Right hindlimb (tissue), 1 donor: Measurements from ENCODE around the gene CEP20.
"Not testable (repeated sequence)": the region's sequence is repeated elsewhere in the genome, so short reads cannot be mapped to it uniquely, and the experiment has no call there.

Experiments used
- DNase-seq: peaks from one replicate; pipeline ENCODE4 v3.0.0-alpha.2; 2018

The CEP20 gene

DNA sequence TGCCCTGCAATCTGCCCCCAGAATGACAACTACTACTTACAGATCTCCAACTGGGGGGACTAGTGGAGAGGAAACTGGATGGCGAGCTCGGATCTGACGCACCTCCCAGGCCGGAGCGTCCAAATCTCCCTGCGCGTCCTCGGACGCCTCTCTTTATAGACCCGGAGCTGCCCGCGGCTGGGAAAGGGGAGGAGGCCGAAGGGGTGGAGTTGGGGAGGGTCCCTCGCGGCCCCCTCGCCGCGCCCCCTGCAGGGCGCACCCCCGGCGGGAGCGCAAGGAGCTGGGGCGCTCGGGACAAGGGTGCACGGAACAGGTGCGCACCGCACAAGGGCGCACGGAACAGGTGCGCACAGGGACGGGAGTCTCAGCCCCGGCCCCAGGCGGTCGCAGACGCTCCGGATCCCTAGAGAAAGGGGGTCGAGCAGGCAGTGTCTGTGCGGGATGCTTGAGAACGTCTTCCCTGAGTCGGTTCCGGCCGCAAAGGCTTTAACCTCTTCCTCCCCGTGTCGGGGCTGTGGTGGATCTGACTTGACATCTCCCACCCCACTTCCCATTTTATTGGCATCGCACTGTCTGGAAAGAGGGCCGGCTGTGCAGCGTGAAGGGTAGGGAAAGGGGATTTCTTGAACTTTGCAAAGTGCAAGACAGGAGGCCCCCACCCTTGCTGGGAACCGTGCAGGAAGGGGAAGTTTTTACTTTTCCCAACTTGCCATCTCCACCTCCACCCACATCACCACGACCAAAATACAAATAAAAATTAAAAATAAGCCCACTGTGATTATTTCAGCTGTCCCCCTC, 31.3 kb downstream of the CEP20 start, which contains the start of gene MYH11:
MYH11 (minus strand) TSS at position 128 of the 798 bp plus-strand sequence. CDS start 18,776 bp downstream, outside the sequence.
- peak; percentile 24 for DNase-seq

DNA sequence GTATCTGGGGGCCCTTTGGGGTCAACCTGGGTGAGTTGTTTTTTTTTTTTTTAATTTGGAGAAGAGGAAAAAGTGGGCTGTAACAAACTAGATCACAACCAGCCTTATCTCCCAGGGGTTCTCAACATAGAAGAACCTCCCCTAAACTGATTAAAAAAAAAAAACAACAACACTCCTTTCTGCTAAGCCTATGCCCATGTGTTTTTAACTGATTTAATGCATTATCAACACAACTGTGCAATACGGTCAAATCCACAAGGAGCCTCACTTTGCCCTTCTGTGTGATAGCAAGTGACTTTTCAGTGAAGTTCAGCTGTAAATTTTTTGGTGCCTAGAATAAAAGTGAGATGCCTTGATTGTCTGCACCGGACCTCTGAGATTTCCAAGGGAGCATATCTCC, 32.2 kb downstream of the CEP20 start:
- DNase-seq = no peak

DNA sequence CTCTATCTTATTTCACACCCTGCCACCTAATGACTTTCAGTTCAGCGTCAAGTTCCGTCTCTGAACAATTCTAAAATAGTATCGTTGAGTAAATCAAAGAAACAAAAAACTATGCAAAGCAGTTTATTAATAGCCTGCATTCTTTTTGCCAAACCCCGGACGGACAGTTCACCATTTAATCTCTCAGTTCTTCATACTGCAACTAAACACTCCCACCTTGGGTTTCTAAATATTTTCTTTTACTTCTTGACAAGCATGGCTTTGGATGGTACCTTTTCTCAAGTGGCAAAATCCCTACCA, 32.7 kb downstream of the CEP20 start:
- no peak for DNase-seq

DNA sequence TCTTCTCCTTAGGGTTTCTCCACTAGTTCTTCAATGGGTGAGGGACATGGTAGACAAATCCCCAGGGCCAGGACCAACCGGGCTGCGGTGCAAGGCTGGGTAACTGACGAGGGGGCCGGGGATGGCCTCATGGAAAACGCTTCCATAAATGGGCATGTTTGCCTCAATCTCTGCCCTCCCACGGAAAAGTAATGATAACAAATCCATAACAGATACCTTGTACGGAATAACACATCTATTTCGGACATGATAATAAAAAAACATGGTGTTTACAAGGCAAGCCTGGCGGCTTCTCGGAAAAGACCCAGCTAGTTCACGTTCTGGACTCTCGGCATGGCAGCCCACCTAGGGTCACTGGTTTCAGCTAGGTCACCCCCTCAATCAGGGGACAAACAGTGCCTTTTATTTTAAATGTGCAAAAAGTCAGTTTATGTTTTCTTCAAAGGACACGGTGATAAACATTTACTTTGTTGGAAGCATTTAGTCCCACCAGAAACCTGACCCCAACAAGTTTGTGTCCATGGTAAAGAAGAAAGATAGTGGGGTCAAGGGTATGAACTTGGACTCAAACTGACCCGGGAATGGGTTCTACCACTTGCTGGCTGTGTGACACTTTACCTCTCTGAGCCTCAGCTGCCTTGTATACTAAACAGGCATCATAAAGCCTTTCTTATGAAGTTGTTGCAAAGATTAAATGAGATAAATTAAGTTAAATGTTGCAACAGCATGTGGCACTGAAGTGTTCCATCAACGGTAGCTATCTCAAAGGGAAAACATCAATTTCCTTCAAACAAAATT, 33.3 kb downstream of the CEP20 start:
- no peak for DNase-seq

DNA sequence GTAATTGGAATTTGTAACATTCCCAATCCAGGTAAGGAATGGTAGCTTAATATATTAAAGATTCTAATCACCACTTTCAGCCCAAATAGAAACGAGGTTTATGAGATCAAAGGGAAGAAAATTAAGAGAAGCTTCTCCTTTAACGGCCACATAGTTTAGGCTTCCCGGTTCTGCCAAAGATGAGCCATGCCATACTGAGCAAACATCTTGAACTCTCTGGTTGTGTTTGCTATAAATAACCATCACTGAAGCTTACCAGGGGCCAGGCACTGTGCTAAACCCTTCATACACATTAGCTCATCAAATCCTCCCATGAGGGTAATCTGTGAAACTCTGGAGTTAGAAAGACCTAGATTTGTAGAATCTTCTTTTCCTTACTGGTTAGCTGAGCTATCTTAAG, 34.3 kb downstream of the CEP20 start:
- DNase-seq = no peak

DNA sequence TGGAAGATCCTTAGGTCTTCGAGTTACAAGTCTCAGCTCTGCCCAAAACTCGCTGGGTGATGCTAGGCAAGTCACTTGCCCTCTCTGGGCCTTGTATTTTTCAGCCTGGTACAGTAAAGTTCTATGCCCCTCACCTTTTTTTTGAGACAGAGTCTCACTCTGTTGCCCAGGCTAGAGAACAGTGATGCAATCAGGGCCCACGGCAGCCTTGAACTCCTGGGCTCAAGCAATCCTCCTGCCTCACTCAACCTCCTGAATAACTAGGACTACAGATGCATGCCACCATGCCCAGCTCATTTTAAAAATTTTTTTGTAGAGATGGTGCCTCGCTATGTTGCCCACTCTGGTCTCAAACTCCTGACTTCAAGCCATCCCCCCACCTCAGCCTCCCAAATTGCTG, 35.4 kb downstream of the CEP20 start:
- DNase-seq = no peak

DNA sequence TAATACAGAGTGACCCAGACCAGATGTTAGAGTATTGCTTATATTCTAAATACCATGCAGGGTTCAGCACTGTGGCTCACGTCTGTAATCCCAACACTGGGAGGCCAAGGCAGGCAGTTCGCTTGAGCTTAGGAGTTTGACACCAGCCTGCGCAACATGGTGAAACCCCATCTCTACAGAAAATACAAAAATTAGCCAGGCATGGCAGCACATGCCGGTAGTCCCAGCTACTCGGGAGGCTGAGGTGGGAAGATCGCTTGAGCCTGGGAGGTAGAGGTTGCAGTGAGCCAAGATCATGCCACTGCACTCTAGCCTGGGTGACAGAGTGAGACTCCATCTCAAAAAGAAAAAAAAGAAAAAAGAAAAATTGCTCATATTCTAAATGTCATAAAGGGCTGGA, 37.8 kb downstream of the CEP20 start:
- DNase-seq = not testable (repeated sequence)

DNA sequence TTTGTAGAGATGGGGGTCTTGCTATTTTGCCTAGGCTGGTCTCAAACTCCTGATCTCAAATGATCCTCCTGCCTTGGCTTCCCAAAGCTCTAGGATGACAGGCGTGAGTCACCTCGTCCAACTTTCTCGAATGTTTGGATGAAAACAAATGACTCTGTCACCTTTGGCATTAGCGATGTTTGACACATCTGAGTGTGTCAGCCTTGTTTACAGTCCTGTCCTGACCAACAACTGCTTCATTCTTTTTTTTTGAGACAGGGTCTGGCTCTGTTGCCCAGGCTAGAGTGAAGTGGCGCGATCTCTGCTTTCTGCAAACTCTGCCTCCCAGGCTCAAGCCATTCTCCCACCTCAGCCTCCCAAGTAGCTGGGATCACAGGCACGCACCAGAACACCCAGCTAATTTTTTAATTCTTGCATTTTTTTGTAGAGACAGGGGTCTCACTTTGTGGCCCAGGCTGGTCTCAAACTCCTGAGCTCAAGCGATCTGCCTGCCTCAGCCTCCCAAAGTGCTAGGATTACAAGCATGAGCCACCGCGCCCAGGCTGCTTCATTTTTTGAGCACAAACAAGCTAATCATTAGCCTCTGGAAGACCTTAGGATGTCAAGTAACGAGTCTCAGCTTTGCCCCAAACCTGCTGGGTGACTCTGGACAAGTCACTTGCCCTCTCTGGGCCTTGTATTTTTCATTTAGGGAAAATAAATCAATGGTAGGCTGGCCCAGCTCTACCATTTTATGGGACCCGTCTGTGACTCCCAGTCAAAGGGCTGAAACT, 39.0 kb downstream of the CEP20 start:
- no peak for DNase-seq

DNA sequence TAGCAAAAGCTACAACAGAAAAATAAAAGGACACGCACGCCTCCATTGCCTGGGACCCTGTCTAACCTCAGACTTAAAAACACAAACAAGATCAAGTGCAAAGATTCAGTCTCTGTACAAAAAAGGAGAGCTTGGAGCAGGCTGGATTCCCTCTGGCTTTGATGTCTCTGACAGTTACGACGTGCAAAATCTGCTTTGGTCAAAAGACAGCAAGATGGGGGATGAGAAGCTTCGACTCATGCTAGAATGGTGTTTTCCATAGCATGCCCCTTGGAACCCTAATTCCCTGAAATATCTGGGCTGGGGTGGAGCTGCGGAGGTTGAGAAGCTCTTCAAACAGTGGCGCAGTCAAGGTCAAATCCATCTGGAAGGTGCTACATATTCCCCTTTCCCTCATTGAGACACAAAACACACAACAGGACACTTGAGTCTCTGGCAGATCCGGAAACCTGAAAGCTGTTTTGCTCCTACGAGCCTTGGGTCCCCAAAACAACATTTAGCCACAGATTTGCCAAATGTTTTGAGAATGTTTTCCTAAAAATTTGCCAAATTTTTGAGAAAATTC, 40.7 kb downstream of the CEP20 start:
- DNase-seq = no peak

DNA sequence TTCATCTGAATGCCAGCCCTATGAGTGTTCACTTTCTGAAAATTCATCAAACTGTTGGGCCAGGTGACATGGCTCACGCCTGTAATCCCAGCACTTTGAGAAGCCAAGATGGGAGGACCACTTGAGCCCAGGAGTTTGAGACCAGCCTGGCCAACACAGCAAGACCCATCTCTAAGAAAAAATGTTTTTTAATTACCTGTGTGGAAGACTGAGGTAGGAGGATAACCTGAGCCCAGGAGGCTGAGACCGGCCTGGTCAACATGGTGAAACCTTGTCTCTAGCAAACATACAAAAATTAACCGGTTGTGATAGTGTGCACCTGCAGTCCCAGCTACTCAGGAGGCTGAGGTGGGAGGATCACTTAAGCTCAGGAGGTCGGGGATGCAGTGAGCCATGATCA, 41.9 kb downstream of the CEP20 start:
- DNase-seq = no peak

DNA sequence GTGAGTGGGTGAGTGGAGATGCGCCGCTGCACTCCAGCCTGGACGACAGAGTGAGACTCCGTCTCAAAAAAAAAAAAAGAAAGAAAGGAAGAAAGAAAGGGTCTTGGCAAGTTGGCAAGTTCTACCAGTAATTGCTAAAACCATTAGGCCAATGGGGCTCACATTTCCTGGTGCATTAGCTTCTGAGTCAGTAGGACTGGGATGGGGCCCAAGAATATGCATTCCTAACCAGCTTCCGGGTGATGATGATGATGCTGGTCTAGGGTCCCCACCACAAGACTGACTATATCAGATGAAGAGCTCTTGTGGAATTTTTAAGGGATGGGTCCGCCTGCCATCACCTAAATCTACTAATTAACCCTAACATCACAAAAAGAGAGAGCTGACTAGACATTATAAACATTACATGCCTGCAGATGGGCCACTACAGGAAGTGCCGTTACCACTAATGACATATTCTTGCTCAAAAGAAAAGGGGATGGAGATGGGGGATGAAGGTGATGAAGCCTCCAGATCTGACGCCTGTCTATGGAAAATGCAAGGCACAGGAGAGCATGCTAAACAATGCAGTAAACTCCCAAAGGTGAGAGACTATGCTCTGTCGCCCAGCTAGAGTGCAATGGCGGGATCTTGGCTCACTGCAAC, 44.6 kb downstream of the CEP20 start:
- no peak for DNase-seq

DNA sequence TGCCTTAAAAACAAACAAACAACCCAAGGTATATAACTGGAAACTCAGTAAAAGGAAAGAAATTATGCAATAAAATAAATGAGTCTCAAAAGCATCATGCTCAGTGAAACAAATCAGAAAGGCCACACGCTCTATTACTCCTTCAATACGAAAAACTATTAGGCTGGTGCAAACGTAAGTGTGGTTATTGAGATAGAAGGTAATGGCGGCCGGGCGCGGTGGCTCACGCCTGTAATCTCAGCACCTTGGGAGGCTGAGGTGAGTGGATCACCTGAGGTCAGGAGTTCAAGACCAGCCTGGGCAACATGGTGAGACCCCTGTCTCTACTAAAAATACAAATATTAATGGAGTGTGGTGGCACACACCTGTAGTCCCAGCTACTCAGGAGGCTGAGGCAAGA, 49.2 kb downstream of the CEP20 start:
- DNase-seq = not testable (repeated sequence)

DNA sequence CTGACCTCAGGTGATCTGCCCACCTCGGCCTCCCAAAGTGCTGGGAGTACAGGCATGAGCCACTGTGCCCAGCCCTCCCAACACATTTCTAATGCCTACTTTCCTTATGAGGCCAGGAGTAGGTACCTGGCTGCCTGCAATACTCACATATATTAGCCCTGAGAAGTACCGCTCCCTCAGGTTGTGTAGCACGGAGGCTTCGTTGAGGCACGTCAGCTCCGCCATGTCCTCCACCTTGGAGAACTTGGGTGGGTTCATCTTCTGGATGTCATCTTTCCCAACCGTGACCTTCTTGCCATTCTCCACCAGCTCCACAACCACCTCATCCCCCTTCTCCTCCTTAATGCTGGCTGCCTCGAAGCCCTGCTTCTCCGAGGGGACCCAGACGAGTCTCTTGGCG, 50.6 kb downstream of the CEP20 start:
- DNase-seq = no peak

DNA sequence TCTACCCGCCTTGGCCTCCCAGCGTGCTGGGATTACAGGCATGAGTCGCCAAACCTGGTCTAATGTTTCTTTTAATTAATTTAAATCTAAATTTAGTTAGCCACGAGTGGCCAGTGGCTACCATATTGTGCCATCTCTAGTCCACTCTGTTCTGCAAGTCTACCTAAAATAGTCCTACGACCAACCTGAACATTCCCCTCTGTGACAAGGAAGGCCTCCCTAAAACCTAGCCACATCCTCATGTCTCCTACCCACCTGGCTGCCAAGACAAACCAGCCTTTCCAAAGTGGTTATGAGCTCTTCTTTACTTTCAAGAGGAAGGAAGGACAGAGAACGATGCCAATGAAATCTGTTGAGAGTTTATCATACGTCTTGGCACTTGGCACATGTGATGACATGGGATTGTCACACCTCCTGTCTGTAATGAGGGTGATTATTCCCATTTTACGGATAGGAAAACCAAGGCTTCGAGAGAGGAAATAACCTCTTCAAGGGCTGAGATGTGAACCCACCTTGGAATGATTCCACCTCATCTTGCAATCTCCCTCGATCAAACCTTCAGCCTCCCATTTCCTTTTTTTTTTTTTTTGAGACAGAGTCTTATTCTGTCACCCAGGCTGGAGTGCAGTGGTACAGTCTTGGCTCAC, 51.3 kb downstream of the CEP20 start:
- DNase-seq = no peak

DNA sequence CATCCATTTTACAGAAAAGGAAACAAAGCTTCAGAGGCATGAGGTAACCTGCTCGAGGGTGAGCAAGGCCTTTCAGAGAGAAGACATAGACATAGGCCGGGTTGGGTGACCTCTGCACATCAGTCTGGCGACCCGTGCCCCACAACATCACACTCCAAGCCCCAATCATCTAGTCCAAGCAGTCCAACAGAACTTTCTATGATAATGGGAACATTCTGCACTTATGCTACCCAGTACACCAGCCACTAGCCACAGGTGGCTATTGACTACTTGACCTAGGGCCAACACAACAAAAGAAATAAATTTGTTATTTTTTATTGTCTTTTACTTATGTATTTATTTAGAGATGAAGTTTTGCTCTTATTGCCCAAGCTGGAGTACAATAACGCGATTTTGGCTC, 52.3 kb downstream of the CEP20 start:
- DNase-seq = no peak

DNA sequence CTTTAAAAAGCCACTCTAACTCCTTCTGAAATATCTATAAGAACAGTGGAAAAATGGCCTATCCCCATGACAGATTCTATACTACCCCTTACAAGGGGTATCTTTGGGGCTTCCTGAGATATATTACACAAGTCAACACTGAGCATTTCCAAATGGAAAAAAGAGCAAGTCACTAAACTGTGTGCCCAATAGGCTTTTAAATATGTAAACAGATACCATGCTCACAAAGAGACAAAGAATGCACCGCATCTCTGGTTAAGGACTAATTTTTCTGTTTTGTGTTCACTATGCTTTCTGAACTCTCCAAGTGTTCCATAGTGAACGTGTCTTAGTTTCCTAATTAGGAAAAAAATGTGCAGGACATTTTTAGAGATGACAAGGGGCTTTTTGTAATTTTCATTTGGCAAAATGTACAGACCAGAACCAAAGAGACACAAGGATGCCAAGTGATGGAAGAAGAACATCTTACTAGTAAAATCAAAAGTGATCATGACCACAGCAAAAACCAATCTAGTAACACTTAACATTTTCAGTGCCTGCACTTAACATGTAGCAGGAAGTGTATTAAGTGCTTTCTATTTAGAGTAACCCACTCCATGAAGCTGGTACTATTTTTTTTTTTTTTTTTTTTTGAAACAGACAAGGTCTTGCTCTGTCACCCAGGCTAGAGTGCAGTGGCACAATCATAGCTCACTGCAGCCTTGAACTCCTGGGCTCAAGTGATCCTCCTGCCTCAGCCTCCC, 53.1 kb downstream of the CEP20 start:
- DNase-seq = no peak

DNA sequence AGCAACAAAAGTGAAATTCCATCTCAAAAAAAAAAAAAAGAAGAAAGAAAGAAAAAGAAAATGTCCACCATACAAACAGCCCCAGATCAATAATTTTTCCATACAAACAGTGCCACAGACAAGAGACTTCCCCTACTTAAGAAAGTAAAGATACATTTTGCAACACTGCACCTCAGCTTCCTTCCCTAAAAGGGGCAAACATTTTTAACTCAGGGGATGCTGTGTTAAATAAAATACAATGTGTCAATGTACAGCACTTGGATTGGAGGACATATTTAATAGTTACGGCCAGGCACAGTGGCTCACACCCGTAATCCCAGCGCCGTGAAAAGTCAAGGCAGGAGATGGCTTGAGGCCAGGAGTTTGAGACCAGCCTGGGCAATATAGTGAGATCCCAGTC, 53.9 kb downstream of the CEP20 start:
- no peak for DNase-seq

DNA sequence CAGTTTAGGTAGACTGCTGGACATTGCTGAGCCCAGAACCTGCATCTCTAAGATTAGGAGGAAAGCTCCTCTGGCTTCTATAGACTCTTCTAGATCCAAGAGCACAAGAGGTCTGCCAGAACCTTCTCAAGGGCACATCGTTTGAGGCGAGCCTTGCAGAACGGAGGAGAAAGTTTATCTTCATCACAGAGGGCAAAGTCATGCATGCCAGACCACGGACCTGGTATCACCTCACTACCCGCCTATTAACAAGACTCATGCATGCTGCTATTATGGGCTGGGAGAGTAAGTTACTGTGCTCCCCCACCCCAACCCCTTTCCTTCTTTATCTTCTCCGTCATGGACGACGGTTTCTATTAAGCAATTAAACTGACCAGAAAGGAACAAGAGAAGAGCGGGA, 54.9 kb downstream of the CEP20 start:
- DNase-seq = no peak

DNA sequence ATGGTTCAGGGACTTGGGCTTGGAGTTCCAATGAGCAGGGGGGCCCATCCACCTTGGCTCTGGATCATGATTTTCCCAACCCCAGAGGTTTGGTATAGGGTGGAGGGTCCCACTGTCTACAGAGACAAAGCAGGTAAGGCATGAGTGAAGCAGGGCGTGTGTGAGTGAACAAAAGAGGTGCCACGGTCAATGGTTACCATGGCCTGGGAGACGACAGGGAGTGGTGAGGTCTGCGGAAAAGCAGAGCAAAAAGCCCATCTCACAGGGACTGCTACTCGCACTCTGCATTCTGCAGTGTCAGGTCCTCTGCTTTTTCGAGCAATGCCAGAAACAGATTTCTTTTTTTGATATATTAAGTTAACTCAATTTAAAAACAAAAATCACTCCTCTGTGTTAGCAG, 56.2 kb downstream of the CEP20 start:
- DNase-seq = no peak

DNA sequence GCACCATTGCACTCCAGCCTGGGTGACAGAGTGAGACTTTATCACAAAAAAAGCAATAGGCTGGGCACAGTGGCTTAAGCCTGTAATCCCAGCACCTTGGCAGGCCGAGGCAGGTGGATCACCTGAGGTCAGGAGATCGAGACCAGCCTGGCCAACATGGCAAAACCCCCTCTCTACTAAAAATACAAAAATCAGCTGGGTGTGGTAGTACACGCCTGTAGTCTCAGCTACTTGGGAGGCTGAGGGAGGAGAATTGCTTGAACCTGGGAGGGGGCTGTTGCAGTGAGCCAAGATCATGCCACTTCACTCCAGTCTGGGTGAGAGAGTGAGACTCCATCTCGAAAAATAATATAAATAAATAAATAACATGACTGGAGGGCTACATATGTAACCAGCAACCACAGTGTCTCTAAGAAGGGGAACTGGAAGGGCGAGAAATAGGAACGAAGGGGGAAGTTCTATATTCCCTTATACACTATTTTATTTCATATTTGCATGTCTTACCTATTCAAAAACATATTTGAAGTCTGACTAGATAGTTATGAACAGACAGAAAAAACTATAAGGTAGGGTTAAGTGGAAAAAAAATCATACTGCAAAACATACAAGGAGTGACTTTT, 57.5 kb downstream of the CEP20 start:
- no peak for DNase-seq

DNA sequence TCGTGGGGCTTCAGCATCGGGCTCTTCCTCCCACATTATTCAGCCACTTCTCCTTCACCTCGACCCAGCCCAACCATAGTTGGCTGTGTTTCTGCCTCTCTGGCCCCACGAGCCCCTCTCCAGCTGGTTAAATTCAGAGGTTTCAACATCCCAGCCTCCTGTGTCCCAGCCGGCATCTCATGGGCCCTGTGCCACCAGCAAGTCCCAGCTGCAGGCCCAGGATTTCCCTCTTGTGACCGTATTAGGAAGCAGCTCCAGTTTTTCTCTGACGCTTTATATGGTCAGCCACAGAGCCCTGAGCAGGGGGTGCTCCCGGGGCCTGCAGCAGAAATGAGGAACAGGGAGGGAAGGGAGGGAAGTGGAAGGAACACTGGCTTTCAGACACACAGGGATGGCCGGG, 58.9 kb downstream of the CEP20 start:
- peak; percentile 50 for DNase-seq
